ENCODE results near the gene OTOGL.

DNA sequence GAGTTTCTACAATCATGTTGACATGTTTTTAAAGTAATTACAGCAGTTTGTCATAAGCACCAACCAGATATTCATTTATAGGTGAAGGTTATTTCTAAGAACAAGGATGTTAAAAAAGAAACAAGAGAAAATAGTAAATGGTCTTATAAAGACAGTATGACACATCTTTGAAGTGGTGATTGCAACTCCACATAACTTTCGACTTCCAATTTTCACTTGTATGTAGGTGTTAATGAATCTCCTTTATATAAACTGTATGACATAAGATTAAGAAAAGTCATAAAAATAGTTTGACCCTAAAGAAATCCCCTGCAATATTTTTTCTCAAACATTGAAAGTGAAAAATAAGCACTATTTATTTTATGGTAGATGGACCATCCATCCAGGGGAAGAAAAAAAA is 199.9 kb downstream of the OTOGL start:
- TF ChIP-seq TAF1 (IDR thresholded peaks at IDR 0.05; ENCODE audit: low read depth) (no peak), EP300 (conservative IDR thresholded peaks at IDR 0.05; ENCODE audit: poor library complexity, severe bottlenecking) (no peak)
- TF ChIP-seq, protein P1, sequence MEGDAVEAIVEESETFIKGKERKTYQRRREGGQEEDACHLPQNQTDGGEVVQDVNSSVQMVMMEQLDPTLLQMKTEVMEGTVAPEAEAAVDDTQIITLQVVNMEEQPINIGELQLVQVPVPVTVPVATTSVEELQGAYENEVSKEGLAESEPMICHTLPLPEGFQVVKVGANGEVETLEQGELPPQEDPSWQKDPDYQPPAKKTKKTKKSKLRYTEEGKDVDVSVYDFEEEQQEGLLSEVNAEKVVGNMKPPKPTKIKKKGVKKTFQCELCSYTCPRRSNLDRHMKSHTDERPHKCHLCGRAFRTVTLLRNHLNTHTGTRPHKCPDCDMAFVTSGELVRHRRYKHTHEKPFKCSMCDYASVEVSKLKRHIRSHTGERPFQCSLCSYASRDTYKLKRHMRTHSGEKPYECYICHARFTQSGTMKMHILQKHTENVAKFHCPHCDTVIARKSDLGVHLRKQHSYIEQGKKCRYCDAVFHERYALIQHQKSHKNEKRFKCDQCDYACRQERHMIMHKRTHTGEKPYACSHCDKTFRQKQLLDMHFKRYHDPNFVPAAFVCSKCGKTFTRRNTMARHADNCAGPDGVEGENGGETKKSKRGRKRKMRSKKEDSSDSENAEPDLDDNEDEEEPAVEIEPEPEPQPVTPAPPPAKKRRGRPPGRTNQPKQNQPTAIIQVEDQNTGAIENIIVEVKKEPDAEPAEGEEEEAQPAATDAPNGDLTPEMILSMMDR (IDR thresholded peaks at IDR 0.05; ENCODE audit: poor library complexity, severe bottlenecking) = no peak
- TF ChIP-seq, protein P2, sequence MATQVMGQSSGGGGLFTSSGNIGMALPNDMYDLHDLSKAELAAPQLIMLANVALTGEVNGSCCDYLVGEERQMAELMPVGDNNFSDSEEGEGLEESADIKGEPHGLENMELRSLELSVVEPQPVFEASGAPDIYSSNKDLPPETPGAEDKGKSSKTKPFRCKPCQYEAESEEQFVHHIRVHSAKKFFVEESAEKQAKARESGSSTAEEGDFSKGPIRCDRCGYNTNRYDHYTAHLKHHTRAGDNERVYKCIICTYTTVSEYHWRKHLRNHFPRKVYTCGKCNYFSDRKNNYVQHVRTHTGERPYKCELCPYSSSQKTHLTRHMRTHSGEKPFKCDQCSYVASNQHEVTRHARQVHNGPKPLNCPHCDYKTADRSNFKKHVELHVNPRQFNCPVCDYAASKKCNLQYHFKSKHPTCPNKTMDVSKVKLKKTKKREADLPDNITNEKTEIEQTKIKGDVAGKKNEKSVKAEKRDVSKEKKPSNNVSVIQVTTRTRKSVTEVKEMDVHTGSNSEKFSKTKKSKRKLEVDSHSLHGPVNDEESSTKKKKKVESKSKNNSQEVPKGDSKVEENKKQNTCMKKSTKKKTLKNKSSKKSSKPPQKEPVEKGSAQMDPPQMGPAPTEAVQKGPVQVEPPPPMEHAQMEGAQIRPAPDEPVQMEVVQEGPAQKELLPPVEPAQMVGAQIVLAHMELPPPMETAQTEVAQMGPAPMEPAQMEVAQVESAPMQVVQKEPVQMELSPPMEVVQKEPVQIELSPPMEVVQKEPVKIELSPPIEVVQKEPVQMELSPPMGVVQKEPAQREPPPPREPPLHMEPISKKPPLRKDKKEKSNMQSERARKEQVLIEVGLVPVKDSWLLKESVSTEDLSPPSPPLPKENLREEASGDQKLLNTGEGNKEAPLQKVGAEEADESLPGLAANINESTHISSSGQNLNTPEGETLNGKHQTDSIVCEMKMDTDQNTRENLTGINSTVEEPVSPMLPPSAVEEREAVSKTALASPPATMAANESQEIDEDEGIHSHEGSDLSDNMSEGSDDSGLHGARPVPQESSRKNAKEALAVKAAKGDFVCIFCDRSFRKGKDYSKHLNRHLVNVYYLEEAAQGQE (IDR thresholded peaks at IDR 0.05; ENCODE audit: borderline replicate concordance) = no peak

All from neural cell (in vitro differentiated cells).